NAMALWA (cell line): Measurements from ENCODE around the gene TDRD12.

ENCODE experiments used
- DNase-seq: peaks from one replicate; pipeline ENCODE4 v3.0.0-alpha.2; 2015; ENCODE audit warnings: low spot score

Gene TDRD12, protein sequence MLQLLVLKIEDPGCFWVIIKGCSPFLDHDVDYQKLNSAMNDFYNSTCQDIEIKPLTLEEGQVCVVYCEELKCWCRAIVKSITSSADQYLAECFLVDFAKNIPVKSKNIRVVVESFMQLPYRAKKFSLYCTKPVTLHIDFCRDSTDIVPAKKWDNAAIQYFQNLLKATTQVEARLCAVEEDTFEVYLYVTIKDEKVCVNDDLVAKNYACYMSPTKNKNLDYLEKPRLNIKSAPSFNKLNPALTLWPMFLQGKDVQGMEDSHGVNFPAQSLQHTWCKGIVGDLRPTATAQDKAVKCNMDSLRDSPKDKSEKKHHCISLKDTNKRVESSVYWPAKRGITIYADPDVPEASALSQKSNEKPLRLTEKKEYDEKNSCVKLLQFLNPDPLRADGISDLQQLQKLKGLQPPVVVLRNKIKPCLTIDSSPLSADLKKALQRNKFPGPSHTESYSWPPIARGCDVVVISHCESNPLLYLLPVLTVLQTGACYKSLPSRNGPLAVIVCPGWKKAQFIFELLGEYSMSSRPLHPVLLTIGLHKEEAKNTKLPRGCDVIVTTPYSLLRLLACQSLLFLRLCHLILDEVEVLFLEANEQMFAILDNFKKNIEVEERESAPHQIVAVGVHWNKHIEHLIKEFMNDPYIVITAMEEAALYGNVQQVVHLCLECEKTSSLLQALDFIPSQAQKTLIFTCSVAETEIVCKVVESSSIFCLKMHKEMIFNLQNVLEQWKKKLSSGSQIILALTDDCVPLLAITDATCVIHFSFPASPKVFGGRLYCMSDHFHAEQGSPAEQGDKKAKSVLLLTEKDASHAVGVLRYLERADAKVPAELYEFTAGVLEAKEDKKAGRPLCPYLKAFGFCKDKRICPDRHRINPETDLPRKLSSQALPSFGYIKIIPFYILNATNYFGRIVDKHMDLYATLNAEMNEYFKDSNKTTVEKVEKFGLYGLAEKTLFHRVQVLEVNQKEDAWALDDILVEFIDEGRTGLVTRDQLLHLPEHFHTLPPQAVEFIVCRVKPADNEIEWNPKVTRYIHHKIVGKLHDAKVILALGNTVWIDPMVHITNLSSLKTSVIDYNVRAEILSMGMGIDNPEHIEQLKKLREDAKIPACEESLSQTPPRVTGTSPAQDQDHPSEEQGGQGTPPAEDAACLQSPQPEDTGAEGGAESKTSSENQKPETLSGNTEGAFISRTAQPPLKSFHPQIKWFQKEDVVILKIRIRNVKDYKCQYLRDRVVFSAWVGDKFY (N-terminal part only)

DNA sequence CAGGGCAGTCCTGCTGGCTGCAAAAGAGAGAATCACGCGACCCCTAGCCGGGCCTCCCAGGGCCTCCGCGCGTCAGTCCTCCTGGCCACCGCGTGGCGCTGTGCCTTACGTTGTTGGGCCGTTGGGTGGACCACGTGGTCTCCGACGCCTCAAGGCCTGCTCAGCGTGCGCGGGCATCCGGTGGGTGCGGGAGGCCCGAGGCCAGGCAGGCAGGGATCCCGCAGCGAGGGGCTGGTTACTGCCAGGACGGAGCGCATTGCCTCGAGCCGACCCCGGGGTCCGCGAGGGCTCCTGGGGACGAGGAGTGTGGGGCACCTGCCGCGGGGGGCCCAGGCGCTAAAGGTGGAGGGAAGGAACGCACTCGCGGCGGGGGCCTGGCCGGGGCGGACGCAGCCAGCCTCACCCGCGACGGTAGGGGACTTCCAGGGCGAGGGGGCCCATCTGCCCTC is at the start of gene TDRD12:
TSS of gene TDRD12 (plus strand) at position 157 of the 449 bp plus-strand sequence. CDS start 306 bp downstream, outside the sequence.
- DNase-seq, result no peak

DNA sequence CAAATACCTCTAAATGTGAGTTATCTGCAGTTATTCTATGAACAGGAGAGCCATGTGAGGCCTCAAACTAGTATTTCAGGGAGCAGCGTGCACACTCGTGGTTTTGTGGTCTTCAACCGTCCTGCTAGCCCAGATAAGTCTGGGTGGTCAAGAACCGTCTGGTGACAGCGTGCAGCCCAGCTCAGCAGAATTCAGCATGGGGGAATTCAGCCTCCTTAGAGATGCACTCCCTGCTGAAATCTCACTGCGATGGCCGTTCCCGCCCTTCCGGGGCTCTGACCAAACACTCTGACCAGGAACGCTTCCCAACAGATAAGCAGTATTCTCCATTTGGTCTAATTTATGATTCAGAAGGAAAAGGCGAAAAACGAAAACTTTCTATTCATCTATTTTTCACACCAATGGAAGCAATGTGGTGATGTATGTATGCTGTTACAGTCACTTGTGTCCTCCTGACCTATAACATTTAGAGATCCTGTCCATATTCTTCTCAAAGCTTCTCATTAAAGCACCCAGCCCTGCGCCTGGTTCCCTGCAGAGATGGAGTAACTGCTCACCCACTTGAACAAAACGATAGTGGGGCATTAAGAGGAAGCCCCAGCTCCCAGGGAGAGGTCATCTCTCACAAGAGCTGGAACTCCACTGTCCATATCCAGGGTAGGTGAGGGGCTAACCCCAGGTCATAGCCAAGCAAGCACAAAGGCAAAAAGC is 47.5 kb upstream of the TDRD12 start:
- DNase-seq, result no peak

DNA sequence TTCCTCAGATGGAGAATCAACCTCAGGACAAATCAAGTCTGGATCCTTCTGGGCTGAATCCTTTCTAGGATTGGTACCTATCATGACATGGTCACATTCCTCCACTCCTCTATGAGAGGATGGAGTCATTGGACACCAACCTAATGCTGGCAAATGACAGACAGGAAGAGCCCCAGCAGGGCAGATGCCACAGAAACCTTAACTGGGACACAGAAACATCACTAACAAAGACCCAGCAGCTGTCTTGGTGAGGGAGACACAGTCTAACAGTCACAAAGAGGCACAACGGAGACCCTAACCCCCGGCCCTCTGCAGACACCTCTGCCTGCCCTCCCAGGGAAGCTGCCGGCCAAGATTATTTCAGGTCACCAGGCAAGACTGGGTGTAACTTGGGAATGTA is 46.7 kb upstream of the TDRD12 start:
- DNase-seq, result no peak

DNA sequence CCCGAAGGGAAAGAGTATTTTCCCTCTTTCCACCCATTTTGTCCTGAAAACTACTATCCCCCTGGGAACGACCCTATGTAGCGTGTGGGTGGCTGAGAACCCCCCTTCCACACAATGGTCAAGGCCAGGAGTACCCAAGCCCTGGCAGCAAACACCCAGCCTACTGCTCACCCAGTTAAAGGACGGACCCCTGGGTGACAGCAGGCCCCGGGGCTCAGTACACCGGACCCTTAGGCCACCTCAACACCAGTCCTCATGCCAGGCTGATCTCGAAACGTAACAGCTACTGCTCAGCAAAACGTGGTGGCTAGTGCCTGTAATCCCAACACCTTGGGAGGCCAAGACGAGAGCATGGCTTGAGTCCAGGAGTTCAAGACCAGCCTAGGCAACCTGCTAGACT is 46.0 kb upstream of the TDRD12 start:
- DNase-seq, result no peak

DNA sequence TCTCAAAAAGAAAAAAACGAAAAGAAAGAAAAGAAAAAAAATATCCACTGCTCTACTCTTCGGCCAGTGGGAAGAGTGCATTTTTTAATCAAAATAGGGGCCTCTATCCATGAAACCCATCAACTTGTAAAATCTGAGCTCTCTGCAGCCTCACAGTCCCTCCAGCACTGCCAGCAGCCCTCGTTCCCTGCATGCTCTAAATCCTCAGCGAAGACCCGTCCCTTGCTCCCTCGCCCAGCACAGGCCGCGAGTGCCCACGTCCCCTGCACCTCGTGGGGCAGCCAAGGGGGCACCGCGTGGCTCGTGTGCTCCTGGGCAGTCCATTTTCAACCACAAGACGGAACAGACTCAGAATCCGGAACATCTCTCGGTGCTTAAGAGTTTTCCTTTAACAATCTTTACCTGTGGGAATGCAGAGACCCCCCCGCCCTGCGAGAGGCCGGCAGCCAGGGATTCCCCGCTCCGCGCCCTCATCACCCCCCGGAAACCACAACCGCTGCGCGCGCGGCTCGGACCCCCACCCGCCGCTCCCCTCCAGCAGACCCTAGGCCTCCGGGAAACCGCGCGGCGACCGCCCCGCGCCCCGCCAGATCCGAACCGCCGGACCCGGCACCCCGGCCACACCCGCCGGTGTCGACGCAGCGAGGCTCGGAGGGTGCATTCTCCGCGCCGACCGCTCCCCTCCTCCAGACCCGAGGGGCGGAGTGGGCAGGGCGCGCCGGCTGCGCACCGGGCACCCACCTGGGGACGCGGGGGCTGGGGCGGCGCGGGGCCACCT is 45.2 kb upstream of the TDRD12 start:
- peak; percentile 18 for DNase-seq

DNA sequence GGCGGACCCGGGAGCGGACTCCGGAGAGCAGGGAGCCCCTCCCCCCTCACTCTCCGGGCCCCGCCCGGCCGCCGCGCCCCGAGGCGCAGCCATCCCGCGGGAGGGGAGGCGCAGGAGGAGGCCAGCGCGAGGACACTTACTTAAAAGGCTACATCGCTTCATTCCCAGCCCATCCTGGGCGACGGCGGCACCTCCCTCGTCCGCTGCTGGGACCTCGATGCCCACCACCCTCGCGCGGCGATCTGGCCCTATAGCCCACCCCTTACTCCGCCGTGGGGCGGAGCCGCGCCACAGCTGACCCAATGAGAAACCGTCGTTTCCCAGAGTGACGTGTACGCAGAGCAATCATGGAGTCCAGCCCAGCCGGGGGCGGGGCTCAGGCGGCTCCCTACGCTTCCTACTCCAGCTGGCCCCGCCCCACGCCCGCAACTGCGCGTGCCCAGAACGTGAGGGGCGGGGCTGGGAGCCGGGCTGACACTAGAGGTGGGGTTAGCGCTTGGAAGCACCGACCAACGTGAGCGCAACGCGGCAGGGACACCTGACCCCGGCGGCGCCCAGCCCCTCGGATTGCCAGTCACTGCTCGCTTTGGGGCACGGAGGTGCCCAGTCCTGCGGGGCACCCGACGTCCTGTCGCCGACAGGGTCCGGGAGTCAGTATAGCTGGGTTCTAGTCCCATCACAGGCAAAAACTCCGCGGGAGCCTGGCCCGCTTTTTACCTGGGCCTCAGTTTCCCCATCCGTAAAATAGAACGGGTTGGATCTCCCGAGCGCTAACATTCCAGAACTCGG is 44.4 kb upstream of the TDRD12 start, which contains the start of gene ANKRD27:
TSS of gene ANKRD27 (minus strand) at position 250 of the 789 bp plus-strand sequence. CDS start 16,165 bp downstream, outside the sequence.
- peak; percentile 99 for DNase-seq

DNA sequence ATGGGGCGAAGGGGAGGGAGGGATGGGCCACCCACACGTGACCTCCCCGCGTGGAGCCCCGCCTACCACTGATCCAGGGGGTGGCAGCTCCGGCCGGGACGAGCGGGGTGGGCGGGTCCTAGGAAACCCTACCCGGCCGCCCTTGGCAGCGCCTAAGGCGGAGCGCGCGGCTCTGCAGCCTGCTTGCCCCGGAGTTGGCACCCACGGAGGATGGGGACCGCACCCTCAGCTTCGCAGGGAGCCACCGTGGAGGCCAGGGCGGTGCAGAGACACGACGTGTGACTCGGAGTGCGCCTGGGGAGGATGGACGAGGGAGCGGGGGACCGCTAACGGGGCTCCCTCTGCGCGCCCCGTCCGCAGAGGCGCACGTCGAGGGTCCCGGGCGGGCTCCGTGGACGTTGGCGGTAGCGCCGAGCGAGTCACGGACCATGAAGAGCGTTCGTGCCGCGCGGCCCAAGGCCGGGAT is 43.8 kb upstream of the TDRD12 start, which contains the start of gene RGS9BP:
TSS of gene RGS9BP (plus strand) at position 129 of the 466 bp plus-strand sequence. CDS start 416 bp downstream, outside the sequence.
- DNase-seq, result peak; percentile 14

DNA sequence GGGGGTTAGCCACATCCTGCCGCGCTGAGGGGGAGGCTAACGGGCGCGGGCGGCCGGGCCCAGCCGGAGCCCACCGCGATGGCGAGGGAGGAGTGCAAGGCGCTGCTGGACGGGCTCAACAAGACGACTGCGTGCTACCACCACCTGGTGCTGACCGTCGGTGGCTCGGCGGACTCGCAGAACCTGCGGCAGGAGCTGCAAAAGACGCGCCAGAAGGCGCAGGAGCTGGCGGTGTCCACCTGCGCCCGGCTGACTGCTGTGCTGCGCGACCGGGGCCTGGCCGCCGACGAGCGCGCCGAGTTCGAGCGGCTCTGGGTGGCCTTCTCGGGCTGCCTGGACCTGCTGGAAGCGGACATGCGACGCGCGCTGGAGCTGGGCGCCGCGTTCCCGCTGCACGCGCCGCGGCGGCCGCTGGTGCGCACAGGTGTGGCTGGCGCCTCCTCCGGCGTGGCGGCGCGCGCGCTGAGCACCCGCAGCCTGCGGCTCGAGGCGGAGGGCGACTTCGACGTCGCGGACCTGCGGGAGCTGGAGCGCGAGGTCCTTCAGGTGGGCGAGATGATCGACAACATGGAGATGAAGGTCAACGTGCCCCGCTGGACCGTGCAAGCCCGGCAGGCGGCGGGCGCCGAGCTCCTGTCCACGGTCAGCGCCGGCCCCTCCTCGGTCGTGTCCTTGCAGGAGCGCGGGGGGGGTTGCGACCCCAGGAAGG is 43.2 kb upstream of the TDRD12 start:
- DNase-seq, result no peak

DNA sequence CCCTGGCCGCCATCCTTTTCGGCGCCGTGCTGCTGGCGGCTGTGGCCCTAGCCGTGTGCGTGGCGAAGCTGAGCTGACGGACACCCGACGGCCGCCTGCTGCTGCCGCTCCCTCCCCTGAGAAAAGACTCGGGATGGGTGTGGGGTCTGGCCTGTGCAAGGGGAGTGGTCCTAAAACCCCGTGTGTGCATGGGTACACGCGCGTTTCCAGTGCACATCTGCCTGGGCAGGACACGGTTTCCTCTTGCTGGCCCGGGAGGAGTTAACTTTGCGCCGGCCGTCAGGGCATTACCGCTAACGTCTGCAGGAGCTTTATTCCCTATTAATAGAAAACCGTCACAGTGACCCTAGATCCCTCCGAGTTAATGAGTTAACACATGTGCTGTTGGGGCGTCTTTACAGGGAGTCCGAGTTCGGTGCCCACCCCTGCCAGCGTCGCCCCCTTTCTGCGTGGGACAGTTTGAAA is 42.6 kb upstream of the TDRD12 start:
- no peak for DNase-seq

DNA sequence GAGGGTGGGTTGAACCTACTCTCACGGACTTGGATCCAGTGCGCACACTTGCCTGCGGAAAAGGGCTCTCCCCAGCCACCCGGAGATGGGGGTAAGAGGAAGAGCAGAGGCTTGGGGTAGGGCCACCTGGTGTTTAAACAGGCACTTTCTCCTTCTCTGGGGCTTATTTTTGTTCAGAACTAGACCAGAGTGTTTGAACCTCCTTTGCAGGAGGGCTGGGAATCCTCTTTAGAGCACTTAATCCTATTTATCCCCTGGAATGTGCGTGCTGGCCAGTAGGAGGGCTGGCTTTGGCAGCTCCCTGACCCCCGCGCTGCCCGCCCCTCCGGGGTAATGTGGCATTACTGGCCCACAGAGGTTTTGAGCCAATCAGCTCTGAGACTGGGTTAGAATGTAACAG is 41.9 kb upstream of the TDRD12 start:
- no peak for DNase-seq

DNA sequence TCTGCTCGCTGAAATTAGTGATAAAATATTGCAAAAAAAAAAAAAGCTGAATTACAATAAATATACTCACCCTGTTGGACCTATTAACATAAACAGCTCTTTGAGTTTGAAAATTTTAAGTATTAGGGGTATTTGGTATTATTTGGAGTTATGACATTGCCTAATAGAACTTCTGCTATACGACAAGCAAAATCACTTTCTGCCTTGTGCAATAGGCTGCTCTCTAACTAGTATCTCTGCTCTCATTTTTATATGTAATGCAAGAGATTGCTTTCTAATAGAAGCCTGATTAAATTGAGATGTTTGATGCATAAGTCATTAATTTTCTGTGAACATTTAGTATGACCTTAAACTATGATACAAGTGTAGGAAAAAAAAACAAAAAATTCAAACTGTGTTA is 38.6 kb upstream of the TDRD12 start:
- no peak for DNase-seq

DNA sequence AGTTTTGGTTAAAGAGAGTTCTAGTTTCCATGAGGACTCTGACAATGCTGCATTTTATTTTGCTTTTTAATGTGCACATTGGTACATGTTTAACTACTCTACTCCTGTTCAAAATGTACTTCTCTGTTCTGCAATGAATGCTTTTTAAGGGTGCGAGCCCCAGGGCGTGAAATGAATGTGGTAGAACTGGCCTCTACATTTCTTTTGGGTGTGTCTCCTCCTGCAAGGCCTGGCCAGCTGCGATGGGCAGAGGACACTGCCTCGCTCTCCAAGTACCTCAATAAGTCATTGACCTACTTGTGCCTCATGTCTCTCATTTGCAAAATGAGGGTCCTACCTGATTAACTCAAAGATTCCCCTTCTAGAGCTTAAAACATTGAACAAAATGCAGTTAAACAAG is 37.2 kb upstream of the TDRD12 start:
- DNase-seq, result no peak

DNA sequence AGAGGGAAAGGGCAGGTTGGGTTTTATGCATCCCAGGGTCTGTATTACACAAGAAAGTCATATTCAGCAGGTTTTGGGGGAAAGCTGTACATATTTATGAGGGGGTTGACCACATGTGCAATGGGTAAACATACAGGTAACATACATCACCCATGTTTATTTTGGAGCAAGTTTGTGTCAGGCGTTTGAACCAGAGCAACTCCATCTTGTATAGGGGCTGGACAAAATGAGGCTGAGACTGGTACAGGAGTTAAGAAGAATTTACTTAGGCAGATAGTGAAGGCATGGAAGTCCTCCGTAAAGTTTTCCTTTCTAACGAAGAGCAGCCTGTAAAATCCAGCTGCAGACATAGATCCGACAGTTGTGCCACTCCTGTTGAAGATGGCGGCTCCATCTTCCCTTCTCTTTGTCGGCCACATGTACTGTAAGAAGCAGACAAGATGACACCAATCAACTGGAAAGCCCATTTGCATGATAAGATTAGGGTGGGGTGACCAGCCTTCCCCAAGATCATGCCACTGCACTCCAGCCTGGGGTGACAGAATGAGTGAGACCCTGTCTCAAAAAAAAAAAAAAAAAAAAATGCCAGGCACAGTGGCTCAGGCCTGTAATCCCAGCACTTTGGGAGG is 32.6 kb upstream of the TDRD12 start:
- no peak for DNase-seq

DNA sequence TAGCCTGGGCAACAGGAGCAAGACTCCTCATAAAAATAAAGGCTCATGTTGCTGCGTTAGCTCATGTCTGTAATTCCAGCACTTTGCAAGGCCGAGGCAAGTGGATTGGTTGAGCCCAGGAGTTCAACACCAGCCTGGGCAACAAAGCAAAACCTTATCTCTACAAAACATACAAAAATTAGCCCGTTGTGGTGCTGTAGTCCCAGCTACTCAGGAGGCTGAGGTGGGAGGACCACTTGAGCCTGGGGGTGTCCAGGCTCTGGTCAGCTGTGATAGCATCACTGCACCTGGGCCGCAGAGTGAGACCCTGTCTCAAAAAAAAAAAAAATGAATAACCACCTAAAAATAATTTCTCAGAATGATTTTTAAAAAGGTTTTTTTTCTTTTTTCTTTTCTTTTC is 31.9 kb upstream of the TDRD12 start:
- DNase-seq, result no peak

DNA sequence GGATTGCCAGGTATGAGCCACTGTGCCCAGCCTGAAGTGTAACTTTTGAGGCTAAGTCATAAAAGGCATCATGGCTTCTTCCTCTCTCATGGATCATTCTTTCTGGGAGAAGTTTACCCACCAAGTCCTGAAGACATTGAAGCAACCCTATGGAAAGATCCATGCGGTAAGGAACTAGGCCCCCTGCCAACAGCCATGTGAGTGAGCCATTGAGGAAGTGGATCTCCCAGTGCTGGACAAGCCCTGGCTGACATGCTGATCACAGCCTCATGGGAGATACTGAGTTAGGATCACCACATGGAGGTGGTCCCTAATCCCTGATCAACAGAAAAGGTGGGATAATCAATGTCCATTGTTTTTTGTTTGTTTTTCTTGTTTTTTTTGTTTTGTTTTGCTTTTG is 31.3 kb upstream of the TDRD12 start:
- no peak for DNase-seq

DNA sequence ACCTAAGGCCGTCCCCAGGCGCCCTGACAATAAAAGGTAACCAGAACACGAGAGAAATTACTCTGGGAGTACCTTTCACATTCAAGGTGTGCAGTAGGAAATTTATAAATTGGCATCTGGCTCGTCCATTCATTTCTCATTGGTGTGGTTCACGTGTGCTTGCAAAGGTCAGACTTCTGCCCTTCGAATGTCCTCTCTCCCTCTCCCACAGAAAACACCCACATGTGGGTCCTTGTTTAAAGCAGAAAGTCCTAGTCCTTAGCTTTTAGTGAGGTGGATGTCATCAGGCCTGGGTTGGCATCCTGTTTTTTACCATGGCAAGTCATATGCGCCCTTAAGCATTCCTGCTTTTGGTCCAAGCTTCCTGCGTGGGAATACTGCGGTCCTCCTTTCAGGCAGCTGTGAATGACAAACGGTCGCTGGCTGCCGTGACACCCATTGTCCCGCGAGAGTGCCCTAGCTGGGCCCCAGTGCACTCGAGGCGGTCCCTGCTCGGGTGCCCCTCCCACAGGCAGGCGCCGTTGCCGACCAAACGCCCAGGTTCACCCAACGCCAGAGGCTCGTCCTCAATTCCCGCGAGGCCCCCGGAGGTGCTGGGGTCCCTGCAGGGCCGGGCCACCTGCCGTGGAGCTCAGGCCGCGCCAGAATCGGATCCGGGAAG is 28.1 kb upstream of the TDRD12 start, which contains the start of gene NUDT19:
TSS of gene NUDT19 (plus strand) at position 531 of the 661 bp plus-strand sequence. CDS start 140 bp downstream, outside the sequence.
- peak; percentile 80 for DNase-seq

DNA sequence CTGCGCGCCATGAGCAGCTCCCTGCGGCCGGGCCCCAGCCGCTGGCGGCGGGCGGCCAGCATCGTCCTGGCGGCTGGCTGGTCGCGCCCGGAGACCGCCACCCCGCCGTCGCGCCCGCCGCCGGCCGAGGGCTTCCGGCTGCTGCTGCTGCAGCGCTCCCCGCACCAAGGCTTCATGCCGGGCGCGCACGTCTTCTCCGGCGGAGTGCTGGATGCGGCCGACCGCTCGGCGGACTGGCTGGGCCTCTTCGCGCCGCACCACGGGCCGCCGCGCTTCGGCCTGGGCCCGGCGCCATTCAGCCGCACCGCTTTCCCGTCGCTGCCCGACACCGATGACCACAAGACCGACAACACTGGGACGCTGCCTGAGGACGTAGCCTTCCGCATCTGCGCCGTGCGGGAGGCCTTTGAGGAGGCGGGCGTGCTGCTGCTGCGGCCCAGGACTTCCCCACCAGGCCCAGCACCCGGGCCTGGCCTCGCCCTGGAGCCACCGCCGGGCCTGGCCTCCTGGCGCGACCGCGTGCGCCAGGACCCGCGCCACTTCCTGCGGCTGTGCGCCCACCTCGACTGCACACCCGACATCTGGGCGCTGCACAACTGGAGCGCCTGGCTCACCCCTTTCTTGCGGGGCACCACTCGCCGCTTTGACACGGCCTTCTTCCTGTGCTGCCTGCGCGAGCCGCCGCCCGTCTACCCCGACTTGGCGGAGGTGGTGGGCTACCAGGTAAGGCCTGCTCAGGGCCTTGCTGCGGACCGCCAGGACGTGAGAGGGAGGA is 27.4 kb upstream of the TDRD12 start:
- peak; percentile 32 for DNase-seq
